HepG2 (cell line): Measurements from ENCODE around the gene HTRA3.

Source experiments
- ATRX ChIP-seq: sonication (generic); formaldehyde crosslinking; IDR thresholded peaks from 2 replicates; pipeline ENCODE4 v1.4.0; 2020; ENCODE audit warnings: missing genetic modification reagents, borderline replicate concordance
- CEBPG ChIP-seq: IDR thresholded peaks from 2 replicates; pipeline ENCODE4 v1.6.1; 2016
- ESRRA ChIP-seq: sonication (generic); formaldehyde crosslinking; IDR thresholded peaks from 2 replicates; pipeline ENCODE4 v1.5.1; 2020; ENCODE audit warnings: mild to moderate bottlenecking, low read depth, missing genetic modification reagents
- ETV6 ChIP-seq: sonication (generic); formaldehyde crosslinking; conservative IDR thresholded peaks from 2 replicates; pipeline ENCODE4 v1.4.0; 2020; ENCODE audit warnings: missing genetic modification reagents
- FOXK2 ChIP-seq: fragments of 450-650 bp; IDR thresholded peaks from 2 replicates; pipeline ENCODE4 v1.6.1; 2016
- FUBP1 ChIP-seq: sonication (generic); formaldehyde crosslinking; IDR thresholded peaks from 2 replicates; pipeline ENCODE4 v1.5.1; 2020; ENCODE audit warnings: missing genetic modification reagents, mild to moderate bottlenecking, borderline replicate concordance
- HMG20B ChIP-seq: conservative IDR thresholded peaks from 2 replicates; pipeline ENCODE4 v1.6.1; 2016; ENCODE audit warnings: missing genetic modification reagents, missing compliant biosample characterization
- MAX ChIP-seq: IDR thresholded peaks from 2 replicates; pipeline ENCODE4 v1.6.1; 2012; ENCODE audit warnings: inconsistent platforms
- NFE2L1 ChIP-seq: sonication (generic); formaldehyde crosslinking; IDR thresholded peaks from 2 replicates; pipeline ENCODE4 v1.4.0; 2020; ENCODE audit warnings: missing genetic modification reagents, mild to moderate bottlenecking, borderline replicate concordance
- POLR2A ChIP-seq, 2 experiments: IDR thresholded peaks; 2 replicates each; pipeline ENCODE4 v1.6.1; 2011; ENCODE audit warnings: low read depth in 2 of 2, low read length in 2 of 2, mild to moderate bottlenecking in 1 of 2, moderate library complexity in 1 of 2; ENCODE audit not compliant: insufficient read depth in 1 of 2
- ZBTB46 ChIP-seq: sonication (generic); formaldehyde crosslinking; IDR thresholded peaks from 2 replicates; pipeline ENCODE4 v1.4.0; 2020; ENCODE audit warnings: mild to moderate bottlenecking, missing genetic modification reagents, borderline replicate concordance
- ZNF432 ChIP-seq: sonication (generic); formaldehyde crosslinking; IDR thresholded peaks from 2 replicates; pipeline ENCODE4 v1.5.0; 2020; ENCODE audit warnings: missing genetic modification reagents, mild to moderate bottlenecking, borderline replicate concordance
- TF ChIP-seq, protein P1 (sequence below): sonication (generic); formaldehyde crosslinking; IDR thresholded peaks from 2 replicates; pipeline ENCODE4 v1.5.0; 2020; ENCODE audit warnings: mild to moderate bottlenecking, missing genetic modification reagents, moderate library complexity
- TF ChIP-seq, protein P2 (sequence below): sonication (generic); formaldehyde crosslinking; IDR thresholded peaks from 2 replicates; pipeline ENCODE4 v1.4.0; 2020; ENCODE audit warnings: mild to moderate bottlenecking, missing genetic modification reagents

- TF ChIP-seq ESRRA (CRISPR knock-in tag) (no peak), FOXK2 (no peak), CEBPG (CRISPR knock-in tag) (no peak), ZNF432 (no peak), MAX (no peak), POLR2A (IDR thresholded peaks at IDR 0.05; ENCODE audit: insufficient read depth in 1 of 2, low read depth in 2 of 2, low read length in 2 of 2) (no peak), FUBP1 (no peak), ZBTB46 (CRISPR knock-in tag) (no peak), HMG20B (no peak), ETV6 (CRISPR knock-in tag) (no peak), NFE2L1 (CRISPR knock-in tag) (no peak), ATRX (CRISPR knock-in tag) (no peak)
- TF ChIP-seq, protein P1, sequence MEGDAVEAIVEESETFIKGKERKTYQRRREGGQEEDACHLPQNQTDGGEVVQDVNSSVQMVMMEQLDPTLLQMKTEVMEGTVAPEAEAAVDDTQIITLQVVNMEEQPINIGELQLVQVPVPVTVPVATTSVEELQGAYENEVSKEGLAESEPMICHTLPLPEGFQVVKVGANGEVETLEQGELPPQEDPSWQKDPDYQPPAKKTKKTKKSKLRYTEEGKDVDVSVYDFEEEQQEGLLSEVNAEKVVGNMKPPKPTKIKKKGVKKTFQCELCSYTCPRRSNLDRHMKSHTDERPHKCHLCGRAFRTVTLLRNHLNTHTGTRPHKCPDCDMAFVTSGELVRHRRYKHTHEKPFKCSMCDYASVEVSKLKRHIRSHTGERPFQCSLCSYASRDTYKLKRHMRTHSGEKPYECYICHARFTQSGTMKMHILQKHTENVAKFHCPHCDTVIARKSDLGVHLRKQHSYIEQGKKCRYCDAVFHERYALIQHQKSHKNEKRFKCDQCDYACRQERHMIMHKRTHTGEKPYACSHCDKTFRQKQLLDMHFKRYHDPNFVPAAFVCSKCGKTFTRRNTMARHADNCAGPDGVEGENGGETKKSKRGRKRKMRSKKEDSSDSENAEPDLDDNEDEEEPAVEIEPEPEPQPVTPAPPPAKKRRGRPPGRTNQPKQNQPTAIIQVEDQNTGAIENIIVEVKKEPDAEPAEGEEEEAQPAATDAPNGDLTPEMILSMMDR = no peak
- TF ChIP-seq, protein P2, sequence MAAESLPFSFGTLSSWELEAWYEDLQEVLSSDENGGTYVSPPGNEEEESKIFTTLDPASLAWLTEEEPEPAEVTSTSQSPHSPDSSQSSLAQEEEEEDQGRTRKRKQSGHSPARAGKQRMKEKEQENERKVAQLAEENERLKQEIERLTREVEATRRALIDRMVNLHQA (CRISPR knock-in tag) = no peak
These were observed 36.8 kb upstream of the HTRA3 start for GRCh38 chr4:8232748-8233147.
